Tibial nerve (tissue), 4 donors: ENCODE data around the gene CNTN5.

Experiments
- CTCF ChIP-seq, 5 experiments: fragments of 200-600 bp in 3 of 5; fragments of 450-650 bp in 2 of 5; sonication (generic) in 3 of 5; IDR thresholded peaks; one replicate each; pipeline ENCODE4 v1.5.1; 2016 to 2019; ENCODE audit warnings: antibody characterized with exemption in 5 of 5, mild to moderate bottlenecking in 3 of 5, moderate library complexity in 2 of 5
- EP300 ChIP-seq, 2 donors: sonication (generic); formaldehyde crosslinking; IDR thresholded peaks; one replicate each; pipeline ENCODE4 v1.6.1; 2017; ENCODE audit warnings: antibody characterized with exemption in 2 of 2, mild to moderate bottlenecking in 1 of 2
- POLR2A ChIP-seq, 2 donors: fragments of 450-650 bp; IDR thresholded peaks; one replicate each; pipeline ENCODE4 v1.6.1; 2017; ENCODE audit warnings: antibody characterized with exemption in 2 of 2, mild to moderate bottlenecking in 2 of 2, moderate library complexity in 2 of 2

GRCh38 chr11:99311870-99312269 lies 291.1 kb downstream of the CNTN5 start:
- TF ChIP-seq CTCF (IDR thresholded peaks at IDR 0.05) (no peak), POLR2A (IDR thresholded peaks at IDR 0.05) (no peak), EP300 (IDR thresholded peaks at IDR 0.05) (no peak)
